ENCODE measurements around the gene CCDC197.
A peak's percentile ranks its signal among the peaks of the same experiment; 100 is the strongest.

Gene CCDC197

DNA sequence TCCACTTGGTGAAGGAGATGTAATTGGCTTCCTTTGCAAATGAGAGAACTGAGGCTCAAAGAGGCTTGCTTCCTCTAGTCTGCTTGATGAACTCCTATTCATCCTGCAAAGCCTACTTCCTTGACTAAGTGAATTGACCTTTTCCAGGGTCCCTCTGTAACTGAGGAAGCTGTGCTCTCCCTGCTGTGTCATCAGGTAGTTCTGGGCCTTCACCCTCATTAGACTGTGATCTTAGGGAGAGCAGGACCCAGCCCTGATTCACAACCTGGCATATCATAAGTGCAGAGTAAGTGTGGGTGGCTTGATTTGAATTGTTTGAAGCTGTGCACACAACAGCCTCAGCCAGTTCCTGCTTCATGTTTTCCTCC is 37.0 kb upstream of the CCDC197 start:
- no peak for DNase-seq
- in situ Hi-C loops (cut with MboI; ENCODE audit: low pct_unique_long_range_greater_than_20kb, low sequenced_read_pairs): no loop called here

DNA sequence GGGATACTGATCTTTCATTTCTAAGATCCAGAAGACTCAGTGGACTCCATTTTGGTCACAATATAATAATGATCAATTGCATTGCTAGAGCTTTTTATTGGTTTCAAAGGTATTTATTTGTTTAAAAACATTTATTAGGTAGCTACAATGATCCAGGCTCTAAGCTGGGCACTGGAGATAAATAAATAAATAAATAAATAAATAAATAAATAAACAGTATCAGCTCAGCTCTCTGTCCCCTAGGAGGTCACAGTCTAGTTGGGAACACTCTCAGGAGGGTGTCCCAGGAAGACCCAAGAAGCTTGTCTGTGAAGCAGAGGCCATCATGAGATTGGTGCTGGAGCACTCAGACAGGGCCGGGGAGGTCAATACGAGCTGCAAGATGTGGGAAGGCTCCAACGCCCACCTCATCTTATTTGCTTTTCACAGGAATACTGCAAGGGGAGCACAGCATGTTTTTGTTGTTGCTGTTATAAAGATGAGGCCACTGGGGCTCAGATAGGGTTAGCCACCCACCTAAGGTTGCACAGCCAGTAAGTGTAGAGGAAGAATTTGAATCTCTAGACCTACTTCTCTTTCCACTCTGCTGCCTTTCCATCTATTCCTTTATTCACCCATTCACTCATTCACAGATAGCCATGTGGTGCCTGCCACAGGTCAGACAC is 36.2 kb upstream of the CCDC197 start:
- no peak for DNase-seq
- in situ Hi-C loops (cut with MboI; ENCODE audit: low pct_unique_long_range_greater_than_20kb, low sequenced_read_pairs): no loop called here

DNA sequence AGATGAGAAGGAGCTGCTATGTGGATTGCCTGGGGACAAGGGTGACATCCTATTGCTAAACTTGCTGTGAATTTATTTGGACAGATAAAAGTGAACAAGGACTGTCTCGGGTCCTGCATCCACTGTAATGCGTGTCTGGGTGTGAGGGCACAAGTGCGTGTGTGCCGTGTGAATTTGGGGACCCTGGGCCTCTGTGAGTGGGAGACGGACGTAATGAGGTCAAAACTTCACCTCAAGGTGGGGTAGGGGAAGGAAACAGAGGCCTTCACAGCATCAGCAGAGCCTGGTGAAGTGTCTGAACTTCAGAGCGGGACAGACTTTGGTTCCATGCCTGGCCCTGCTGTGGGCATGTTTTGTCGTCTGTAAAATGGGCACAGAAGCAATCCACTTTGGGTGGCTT is 35.5 kb upstream of the CCDC197 start:
- DNase-seq: no peak
- in situ Hi-C loops (cut with MboI; ENCODE audit: low pct_unique_long_range_greater_than_20kb, low sequenced_read_pairs): no loop called here

DNA sequence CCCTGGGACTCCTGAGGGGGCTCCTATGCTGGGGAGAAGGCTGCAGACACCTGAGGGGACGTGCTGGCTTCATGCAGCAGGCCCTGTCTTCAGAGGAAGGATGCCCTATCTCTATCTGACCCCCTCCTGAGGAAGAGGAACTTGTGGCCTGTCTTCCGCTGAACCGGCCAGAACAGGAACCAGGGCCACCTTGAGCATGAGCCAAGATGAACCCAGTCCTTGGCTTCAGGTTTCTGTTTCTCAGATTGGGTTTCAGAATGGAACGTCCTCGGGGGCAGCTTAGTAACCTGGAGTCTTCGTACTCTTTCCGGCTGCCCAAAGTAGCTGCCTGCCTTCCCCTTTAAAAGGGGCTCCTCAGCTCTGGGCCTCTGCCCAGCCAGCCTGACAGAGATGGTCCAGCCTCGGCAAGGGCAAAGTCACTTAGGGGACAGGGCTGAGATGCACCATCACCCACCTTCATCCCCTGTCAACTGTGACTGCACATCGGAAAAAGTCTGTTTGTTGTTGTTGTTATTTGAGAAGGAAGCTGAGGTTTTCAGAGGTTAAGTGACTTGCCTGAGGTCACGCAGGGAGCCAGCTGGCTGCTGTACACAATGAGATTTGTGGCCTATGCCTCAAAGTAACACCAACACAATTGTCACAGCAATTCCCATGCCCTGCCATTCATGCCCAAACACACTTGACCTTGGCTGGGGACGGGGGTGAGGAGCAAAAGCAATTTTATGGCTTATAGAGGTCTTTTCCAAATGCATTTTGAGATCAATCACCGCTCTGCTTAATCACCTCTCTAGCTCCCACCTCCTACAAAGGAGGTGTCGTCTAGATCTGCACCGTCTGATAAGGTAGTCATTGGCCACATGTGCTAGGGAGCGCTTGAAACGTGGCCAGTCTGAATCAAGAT is 34.1 kb upstream of the CCDC197 start:
- DNase-seq: peak; percentile 69
- in situ Hi-C loops (cut with MboI; ENCODE audit: low pct_unique_long_range_greater_than_20kb, low sequenced_read_pairs): no loop called here

DNA sequence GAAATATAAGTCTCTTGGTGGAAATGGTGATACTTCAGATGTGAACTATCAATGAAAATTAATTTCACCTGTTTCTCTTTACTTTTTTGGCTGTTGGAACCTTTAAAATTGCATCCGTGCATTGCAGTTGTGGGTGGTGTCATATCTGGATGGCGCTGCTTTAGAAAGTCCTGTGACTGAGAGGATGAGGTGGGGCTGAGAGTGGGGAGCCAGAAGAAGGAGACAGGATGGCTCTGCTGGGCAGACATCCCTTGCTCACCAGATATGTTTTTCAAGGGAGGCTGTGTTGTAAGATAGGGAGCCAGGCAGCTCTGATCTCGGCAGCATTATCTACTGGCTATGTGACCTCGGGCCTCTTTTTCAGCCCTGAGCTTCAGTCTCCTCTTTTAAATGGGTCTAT is 33.4 kb upstream of the CCDC197 start:
- no peak for DNase-seq

DNA sequence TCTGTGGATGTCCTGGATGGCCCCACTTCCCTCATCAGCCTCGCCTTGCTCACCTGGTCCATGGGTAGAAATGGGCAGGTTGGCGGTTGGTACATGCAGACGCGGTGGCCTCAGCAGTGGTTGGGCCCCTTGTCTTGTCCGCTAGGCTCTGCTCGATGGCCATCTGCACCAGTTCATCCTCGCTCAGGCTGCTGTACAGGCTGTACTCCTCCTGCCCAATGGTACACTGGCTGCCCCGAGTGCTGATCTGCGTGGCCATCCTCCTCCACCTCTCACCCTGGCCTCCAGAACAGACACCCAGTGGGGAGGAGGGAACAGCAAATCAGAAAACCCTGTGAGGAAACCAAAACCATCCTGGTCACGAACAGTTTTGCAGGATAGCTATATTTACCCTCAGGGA is 32.8 kb upstream of the CCDC197 start:
- in situ Hi-C loops (cut with MboI; ENCODE audit: low pct_unique_long_range_greater_than_20kb, low sequenced_read_pairs): no loop called here
- no peak for DNase-seq

More for the DNA sequence above, 33.4 kb upstream of the CCDC197 start:
- in situ Hi-C loops (cut with MboI; ENCODE audit: low pct_unique_long_range_greater_than_20kb, low sequenced_read_pairs): no loop called here

DNA sequence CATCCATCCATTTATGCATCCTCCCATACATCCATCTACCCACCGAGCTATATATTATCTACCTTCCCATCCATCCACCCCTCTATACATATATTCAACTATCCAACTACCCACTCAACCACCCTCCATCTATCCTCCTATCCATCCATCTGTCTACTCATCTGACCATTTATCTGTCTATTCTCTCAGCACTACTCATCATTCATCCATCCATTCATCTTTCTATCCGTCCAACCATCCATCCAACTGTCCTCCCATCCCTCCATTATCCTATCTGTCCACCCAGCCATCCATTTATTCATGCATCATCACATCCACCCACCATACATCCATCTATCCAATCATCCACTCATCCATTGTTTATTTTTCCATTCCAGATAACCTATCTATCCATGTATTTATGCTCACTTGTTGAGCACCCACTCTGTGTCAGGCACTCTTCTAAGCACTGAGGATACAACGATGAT is 32.2 kb upstream of the CCDC197 start:
- DNase-seq: no peak
- in situ Hi-C loops (cut with MboI; ENCODE audit: low pct_unique_long_range_greater_than_20kb, low sequenced_read_pairs): no loop called here

DNA sequence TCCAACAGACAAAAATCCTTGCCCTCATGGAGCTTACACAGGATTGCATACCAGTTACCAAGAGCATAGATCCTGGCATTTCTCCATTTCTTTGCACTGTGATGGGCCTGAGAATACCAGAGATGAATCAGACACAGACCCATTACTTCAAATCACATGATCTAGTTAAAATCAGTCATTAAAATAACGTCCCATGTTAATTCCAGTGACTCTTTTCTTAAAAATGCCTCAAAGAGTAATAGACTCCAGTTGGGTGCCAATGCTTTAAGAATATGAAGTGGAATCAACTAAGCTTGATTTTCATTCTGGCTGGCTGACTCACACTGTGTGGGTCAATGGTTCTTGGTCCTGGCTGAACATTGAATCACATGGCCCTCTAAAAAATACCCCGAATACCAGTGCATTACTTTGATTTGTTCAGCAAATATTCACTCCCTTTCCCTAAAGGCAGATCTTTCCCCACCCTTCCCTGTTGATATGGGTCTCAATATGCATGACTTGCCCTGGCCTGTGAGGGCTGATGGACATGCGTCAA is 31.7 kb upstream of the CCDC197 start:
- DNase-seq: no peak
- in situ Hi-C loops (cut with MboI; ENCODE audit: low pct_unique_long_range_greater_than_20kb, low sequenced_read_pairs): no loop called here

DNA sequence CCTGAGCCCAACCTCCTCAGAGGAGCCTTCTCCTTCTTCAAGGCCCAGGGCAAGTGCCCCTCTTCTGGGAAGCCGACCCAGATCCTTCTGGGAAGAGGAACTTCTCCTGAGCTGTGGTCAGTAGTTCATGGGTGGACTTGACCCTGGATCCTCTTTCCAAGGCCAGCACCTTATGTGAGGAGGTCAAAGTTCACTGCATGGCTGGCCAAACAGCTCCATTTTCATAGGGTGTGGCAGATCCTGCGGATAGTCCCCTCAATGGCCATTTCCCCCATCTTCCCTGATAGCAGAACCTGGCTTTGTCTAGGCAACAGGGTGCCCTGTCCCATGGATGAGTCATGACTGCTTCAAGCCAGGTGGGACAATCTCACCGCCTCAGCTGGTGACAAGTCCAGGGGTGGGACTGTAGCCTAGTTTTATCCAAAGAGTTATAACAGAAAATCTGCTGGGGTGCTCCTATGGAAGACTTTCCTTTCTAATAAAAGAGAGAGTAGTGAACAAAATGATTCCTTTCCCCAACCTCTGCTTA is 31.1 kb upstream of the CCDC197 start:
- no peak for DNase-seq
- in situ Hi-C loops (cut with MboI; ENCODE audit: low pct_unique_long_range_greater_than_20kb, low sequenced_read_pairs): no loop called here

DNA sequence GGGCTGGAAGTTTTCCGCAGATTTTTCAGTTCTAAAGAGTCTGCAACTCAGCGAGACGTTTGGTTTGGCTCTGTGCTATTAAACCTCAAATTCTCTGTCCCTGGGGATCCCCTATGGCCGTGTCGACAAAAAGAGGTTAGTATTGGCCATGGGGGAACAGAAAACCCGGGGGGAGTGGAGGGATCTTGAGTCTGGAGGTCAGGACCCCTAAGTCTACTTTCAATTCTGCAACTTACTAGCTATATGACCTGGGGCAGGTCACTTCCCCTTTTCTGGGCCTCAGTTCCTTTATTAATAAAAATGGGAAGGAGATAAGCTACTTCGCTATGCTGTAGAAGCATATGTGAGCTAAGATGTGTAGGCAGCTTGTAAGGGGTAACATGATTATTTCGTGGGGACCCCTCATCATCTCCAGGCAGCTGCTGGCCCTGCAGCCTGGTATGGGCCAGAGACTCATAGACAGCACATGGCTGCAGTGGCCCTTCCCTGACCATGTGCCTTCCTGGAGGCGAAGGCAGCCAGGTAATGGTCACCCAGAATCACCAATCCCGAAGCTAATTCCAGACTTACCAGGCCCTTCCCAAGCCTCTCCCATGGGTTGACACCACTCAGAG is 29.4 kb upstream of the CCDC197 start:
- in situ Hi-C loops (cut with MboI; ENCODE audit: low pct_unique_long_range_greater_than_20kb, low sequenced_read_pairs): no loop called here
- peak; percentile 49 for DNase-seq

DNA sequence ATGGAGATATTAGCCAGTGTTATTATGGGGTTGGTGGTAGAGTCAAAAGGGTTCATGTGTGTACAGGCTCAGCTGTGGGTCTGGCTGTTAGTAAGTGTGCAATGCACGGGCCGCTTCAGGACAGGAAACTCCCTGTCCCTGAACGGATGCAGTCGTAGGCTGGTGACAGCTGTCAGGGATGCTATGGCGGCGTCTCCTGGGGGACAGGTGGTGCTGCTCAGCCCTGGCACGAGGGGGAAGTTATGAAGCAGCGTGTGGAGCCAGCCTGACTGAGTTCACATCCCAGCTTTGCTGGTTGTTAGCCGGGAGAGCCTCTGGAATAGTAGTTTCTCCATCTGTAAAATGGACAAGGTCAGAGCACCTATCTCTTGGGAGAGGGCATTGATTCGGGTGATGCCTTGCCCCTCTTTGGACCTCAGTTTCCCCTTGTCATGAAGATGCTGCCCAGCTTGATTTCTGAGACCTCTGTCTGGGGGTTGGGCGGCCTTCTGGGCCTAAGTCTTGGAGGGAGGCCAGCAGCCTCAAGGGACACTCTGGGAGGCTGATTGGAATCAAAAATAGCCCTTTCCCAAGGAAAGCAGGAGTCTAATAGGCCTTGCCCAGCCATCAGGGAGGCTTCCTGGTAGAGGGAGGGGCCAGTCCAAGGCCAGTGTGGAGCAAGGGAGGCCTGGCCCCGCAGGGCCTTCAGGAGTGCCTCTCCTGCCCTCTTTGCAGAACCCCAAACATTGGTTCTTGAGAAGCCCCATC is 27.8 kb upstream of the CCDC197 start:
- DNase-seq: peak; percentile 7
- in situ Hi-C loops (cut with MboI; ENCODE audit: low pct_unique_long_range_greater_than_20kb, low sequenced_read_pairs): no loop called here

DNA sequence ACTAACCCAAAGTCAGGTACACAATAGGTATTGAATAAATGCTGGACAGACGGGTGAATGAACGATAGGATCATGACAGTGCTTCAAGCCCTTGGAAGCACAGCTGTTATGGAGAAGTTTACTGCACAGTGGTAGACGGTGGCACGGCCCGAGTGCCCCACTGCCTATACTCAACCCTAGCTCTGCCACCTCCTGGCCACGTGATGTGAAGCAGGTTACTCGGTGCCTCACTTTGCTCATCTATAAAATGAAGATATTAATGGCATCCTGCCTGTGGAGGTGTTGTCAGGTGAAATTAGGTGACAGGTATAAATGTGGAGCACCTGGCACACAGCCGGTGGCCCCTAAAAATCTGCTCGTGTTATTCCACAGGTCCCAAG is 26.5 kb upstream of the CCDC197 start:
- peak; percentile 44 for DNase-seq
- in situ Hi-C loops (cut with MboI; ENCODE audit: low pct_unique_long_range_greater_than_20kb, low sequenced_read_pairs): no loop called here

DNA sequence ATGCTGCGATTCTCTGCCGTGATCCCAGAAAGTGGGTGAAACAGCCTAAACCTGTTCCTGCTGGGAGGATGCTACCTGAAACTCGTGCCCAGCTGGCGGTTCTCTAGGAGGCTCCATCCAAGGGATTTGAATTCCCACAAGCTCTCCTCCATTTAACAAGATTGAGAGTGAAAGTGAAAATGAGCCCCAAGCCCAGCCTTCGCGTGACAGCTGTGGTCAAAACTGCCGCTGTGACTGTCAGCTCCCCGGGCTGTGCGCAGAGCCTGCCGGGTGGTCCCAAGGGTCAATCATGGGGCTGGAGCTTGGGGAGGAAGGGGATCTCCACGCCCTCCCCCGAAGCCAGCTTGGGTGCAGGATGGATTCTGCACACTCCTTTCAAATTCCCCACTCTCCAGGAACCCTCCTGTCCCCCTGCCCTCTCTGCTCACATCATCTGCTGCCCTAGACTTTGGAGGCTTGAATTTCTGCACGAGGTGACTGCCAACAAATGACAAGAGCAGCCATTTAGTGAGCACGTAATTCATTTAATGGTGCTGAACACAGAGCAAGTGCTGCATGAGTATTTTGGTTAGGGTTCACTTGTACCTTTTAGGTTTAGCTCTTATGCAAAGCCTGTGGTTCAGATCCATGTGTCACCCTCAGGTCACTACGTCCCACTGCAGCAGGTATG is 26.0 kb upstream of the CCDC197 start:
- in situ Hi-C loops (cut with MboI; ENCODE audit: low pct_unique_long_range_greater_than_20kb, low sequenced_read_pairs): no loop called here
- peak; percentile 25 for DNase-seq

DNA sequence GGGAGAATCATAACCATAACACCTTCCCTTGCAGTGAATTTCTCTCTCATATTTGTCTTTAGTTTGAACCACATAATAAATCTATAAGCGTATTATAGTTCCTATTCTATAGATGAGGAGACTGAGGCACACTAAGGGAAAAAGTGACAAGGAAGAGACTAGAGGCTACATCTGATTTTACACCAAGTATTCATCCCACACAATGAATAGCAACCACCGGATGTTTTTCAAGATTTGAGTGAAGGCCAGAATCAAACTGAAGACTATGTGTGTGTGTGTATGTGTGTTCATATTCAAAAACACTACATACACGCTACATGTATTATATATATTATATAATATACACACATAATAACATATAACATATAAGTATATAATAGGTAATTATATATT is 25.5 kb upstream of the CCDC197 start:
- in situ Hi-C loops (cut with MboI; ENCODE audit: low pct_unique_long_range_greater_than_20kb, low sequenced_read_pairs): no loop called here
- DNase-seq: no peak

DNA sequence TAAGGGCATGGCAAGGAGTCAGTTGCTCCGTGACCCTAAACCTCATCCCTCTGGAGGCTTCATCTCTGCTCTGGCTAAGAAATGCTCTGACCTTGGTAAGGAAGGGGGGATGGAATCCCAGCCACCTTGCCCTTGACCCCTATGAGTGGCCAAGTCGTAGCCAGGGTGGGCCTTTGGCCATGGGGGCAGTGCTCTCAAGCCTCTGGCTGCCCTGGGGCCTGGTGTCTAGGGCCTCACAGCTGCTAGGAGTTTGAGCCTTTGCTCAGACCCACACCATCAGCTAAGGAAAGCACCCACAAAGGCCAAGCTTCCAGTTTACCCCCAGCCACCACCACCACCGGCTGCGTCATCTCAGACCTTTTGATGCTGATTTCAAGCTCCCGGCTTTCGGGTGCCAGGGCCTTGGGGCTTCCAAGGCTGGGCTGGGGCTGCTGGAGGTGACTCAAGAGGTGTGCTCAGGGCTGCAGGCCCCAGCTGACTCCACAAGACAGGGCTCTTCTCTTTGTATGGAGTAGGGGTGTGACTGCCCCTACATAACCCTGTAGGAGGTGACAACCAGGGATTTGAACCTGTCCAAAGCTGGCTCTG is 24.4 kb upstream of the CCDC197 start:
- in situ Hi-C loops (cut with MboI; ENCODE audit: low pct_unique_long_range_greater_than_20kb, low sequenced_read_pairs): no loop called here
- DNase-seq: no peak

DNA sequence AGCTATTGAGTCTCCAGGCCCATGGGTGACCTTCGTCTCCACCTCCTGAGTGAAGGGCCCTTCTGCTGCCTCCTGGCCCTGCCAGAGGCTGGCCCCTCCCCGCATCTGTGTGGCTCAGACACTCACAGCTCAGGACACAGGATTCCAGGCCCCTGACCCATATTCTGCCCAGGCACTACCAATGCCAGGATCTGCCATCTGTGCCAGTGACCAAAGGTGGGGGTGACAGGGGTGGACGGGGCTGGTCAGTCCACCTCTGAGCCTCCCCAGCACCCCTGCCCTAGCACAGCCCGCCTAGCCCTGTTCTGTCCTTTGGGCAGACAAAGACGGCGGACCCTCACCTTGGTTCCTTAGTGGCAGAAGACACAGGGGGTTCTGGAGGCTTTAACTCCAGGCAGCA is 23.5 kb upstream of the CCDC197 start:
- in situ Hi-C loops (cut with MboI; ENCODE audit: low pct_unique_long_range_greater_than_20kb, low sequenced_read_pairs): no loop called here
- no peak for DNase-seq

DNA sequence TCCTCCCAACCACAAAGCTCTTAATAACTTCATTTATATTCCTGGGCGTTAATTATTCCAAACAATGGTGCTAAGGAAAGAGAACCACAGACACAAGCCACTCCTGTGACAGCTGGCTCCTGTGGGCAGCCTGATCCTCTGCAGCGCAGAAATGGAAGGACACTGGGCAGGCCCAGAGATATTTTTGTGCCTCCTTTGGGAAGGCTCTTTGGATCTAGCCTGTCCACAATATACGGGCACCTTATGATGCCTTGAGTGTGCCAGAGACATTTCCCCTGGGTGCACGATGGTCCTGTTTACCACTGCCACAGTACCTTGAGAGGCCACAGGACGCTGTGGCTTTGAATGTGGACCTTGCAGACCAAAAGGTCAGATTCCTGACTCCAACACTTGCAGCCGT is 22.8 kb upstream of the CCDC197 start:
- no peak for DNase-seq
- in situ Hi-C loops (cut with MboI; ENCODE audit: low pct_unique_long_range_greater_than_20kb, low sequenced_read_pairs): no loop called here

DNA sequence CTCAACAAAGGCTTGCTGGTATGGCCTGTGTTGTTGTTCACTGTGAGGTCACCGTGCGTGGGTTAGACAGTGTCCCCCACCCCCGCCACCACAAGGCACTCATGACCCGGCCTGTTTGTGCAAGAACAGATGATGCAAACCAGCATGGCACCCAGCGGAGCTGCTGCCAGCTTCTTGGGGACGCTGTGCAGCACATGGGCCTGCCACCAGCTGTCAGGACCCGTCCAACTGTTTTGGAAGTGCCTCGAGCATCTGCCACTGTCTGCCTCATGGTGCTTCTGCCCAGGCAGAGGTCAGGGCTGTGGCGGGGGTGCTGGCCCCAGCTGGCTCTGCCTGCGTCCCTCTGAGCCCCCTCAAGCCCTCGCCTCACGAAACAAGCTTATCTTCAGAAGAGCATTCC is 22.3 kb upstream of the CCDC197 start:
- in situ Hi-C loops (cut with MboI; ENCODE audit: low pct_unique_long_range_greater_than_20kb, low sequenced_read_pairs): no loop called here
- no peak for DNase-seq
